ENCODE data around the gene TIAM1.

TIAM1 gene

GRCh38 chr21:31182231-31183140 lies 161.6 kb downstream of the TIAM1 start:
- Histone ChIP-seq H3K4me3 (replicated peaks; ENCODE audit: low read depth, low read length) (no peak overlapping the region), H3K27me3 (replicated peaks; ENCODE audit: control insufficient read depth, insufficient read depth, low read length) (no peaks in the 10 kb centered on the region), H3K36me3 (ENCODE audit: control insufficient read depth, insufficient read depth, low read length) (no peaks in the 10 kb centered on the region)
- TF ChIP-seq CTCF (IDR thresholded peaks at IDR 0.05; ENCODE audit: insufficient read depth, low read length, poor library complexity, severe bottlenecking) = no peak
- DNase-seq (ENCODE audit: extremely low read depth, insufficient read length) = no peak

GRCh38 chr21:31181082-31181750 lies 162.8 kb downstream of the TIAM1 start:
- TF ChIP-seq CTCF (IDR thresholded peaks at IDR 0.05; ENCODE audit: insufficient read depth, low read length, poor library complexity, severe bottlenecking) = no peak
- Histone ChIP-seq H3K36me3 (ENCODE audit: control insufficient read depth, insufficient read depth, low read length) (no peaks in the 10 kb centered on the region), H3K4me3 (replicated peaks; ENCODE audit: low read depth, low read length) (no peak overlapping the region), H3K27me3 (replicated peaks; ENCODE audit: control insufficient read depth, insufficient read depth, low read length) (no peaks in the 10 kb centered on the region)
- DNase-seq (ENCODE audit: extremely low read depth, insufficient read length) = no peak

GRCh38 chr21:31180256-31181081 lies 163.6 kb downstream of the TIAM1 start:
- H3K27me3 ChIP-seq (replicated peaks; ENCODE audit: control insufficient read depth, insufficient read depth, low read length) = no peaks in the 10 kb centered on the region
- H3K4me3 ChIP-seq (replicated peaks; ENCODE audit: low read depth, low read length) = no peak overlapping the region
- DNase-seq (ENCODE audit: extremely low read depth, insufficient read length) = no peak
- no peaks in the 10 kb centered on the region for H3K36me3 ChIP-seq (ENCODE audit: control insufficient read depth, insufficient read depth, low read length)
- TF ChIP-seq CTCF (IDR thresholded peaks at IDR 0.05; ENCODE audit: insufficient read depth, low read length, poor library complexity, severe bottlenecking) = peak; percentile 50

- TF ChIP-seq CTCF (IDR thresholded peaks at IDR 0.05; ENCODE audit: insufficient read depth, low read length, poor library complexity, severe bottlenecking) = no peak
- no peak overlapping the region for H3K4me3 ChIP-seq (replicated peaks; ENCODE audit: low read depth, low read length)
- no peaks in the 10 kb centered on the region for H3K36me3 ChIP-seq (ENCODE audit: control insufficient read depth, insufficient read depth, low read length)
- no peaks in the 10 kb centered on the region for H3K27me3 ChIP-seq (replicated peaks; ENCODE audit: control insufficient read depth, insufficient read depth, low read length)
- DNase-seq (ENCODE audit: extremely low read depth, insufficient read length) = no peak
These were observed 167.3 kb downstream of the TIAM1 start for GRCh38 chr21:31176725-31177124.

- no peaks in the 10 kb centered on the region for H3K36me3 ChIP-seq (ENCODE audit: control insufficient read depth, insufficient read depth, low read length)
- no peak for TF ChIP-seq CTCF (IDR thresholded peaks at IDR 0.05; ENCODE audit: insufficient read depth, low read length, poor library complexity, severe bottlenecking)
- H3K27me3 ChIP-seq (replicated peaks; ENCODE audit: control insufficient read depth, insufficient read depth, low read length) = no peaks in the 10 kb centered on the region
- no peak for DNase-seq (ENCODE audit: extremely low read depth, insufficient read length)
- H3K4me3 ChIP-seq (replicated peaks; ENCODE audit: low read depth, low read length) = no peak overlapping the region
These were observed 167.9 kb downstream of the TIAM1 start for GRCh38 chr21:31176080-31176551.

All from GM06990 (cell line).